Stimulated activated CD4-positive, alpha-beta T cell treated with anti-CD3 and anti-CD28 coated beads, TNF-alpha, amount 100 ng/mL, for 4 hours (primary cell): ENCODE data around the gene LTN1.

Experiments used
- DNase-seq, 3 experiments: peaks; one replicate each; pipeline ENCODE4 v3.0.0-alpha.2; 2020; ENCODE audit warnings: low read depth in 3 of 3

Gene LTN1

DNA sequence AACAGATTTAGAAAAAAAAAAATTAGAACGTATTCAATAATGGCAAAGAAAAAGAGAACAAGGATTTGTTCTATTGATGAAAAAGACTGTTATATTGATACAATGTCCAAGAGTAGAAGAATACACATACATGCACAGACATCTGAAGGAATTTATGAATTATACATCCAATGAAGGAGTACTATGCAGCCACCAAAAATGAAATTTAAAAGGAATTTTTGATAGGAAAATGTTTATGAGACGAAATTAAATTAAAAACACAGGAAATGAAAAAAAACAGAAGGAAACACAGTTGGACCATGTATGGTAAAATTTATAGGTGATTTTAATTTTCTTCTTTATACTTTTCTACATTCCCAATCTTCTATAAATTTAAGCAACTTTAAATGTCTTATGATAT lies 110.3 kb downstream of the LTN1 start:
- DNase-seq = no peak
